Endothelial cell (in vitro differentiated cells): Measurements from ENCODE around the gene FAM98B. TPM values are rescaled to one million over a fixed set of nuclear protein-coding genes. Genes with fewer than 3 reads are reported as not detected.

Experiments
- DNase-seq: peaks from one replicate; pipeline ENCODE4 v3.0.0; 2021; ENCODE audit warnings: low spot score
- H3K27ac Mint-ChIP-seq: one replicate; pipeline ENCODE4 v1.8.0; 2021; ENCODE audit warnings: mixed read lengths, inconsistent platforms; ENCODE audit not compliant: unreplicated experiment
- H3K27me3 Mint-ChIP-seq: one replicate; pipeline ENCODE4 v1.8.0; 2021; ENCODE audit warnings: mild to moderate bottlenecking, moderate library complexity, mixed read lengths, inconsistent platforms; ENCODE audit not compliant: unreplicated experiment
- H3K36me3 Mint-ChIP-seq: one replicate; pipeline ENCODE4 v1.8.0; 2021; ENCODE audit warnings: mild to moderate bottlenecking, low read depth, mixed read lengths, inconsistent platforms; ENCODE audit not compliant: unreplicated experiment
- H3K4me1 Mint-ChIP-seq: one replicate; pipeline ENCODE4 v1.8.0; 2021; ENCODE audit warnings: mild to moderate bottlenecking, mixed read lengths, inconsistent platforms; ENCODE audit not compliant: unreplicated experiment
- H3K4me3 Mint-ChIP-seq: one replicate; pipeline ENCODE4 v1.8.0; 2021; ENCODE audit warnings: mild to moderate bottlenecking, mixed read lengths, inconsistent platforms; ENCODE audit not compliant: unreplicated experiment
- H3K9me3 Mint-ChIP-seq: one replicate; pipeline ENCODE4 v1.8.0; 2021; ENCODE audit warnings: mixed read lengths, inconsistent platforms; ENCODE audit not compliant: unreplicated experiment
- CTCF ChIP-seq: fragments of 200-600 bp; sonication (generic); IDR thresholded peaks from one replicate; pipeline ENCODE4 v1.5.0; 2021; ENCODE audit warnings: antibody characterized with exemption; ENCODE audit not compliant: unreplicated experiment
- total RNA-seq: library from RNA; stranded (reverse); fragmentation: NEBNext Ultra II Directional; extraction: Animal tissue kit (Norgen Biotek cat#: 25700); gene quantifications from one replicate; pipeline ENCODE4 v1.2.1, GENCODE V29; 2021; ENCODE audit not compliant: unreplicated experiment

The FAM98B gene
- total RNA-seq, 1 donor from 2014 or later: 24.6 TPM

GRCh38 chr15:38479266-38479665 is 25.3 kb downstream of the FAM98B start:
- no peaks in the 10 kb centered on the region for H3K9me3 Mint-ChIP-seq
- DNase-seq: no peak
- peaks cover 4% of the 10 kb centered on the region for H3K36me3 Mint-ChIP-seq
- TF ChIP-seq CTCF: no peak
- no peak overlapping the region for H3K4me3 Mint-ChIP-seq
- no peaks in the 10 kb centered on the region for H3K4me1 Mint-ChIP-seq
- no peaks in the 10 kb centered on the region for H3K27me3 Mint-ChIP-seq
- no peak overlapping the region for H3K27ac Mint-ChIP-seq

DNA sequence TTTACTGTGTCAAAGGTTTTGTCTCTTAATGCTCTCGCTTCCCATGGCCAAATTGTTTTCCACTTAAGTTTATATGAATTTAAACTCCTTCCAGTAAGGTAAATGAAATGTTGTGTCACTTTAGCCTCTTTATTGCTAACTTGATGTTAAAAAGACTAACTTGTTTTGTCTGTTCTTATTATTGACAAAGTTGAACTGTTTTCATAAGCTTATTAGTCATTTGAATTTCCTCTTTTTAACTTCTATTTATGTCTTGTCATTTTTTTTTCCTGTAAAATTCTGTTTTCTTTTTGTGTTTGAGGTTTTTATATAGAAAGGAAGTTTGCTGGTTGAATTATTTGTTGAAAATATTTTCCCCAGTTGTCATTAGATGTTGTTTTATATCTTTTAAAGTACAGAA is 25.8 kb downstream of the FAM98B start:
- no peak for DNase-seq
- TF ChIP-seq CTCF: no peak
- Mint-ChIP-seq H3K27ac (no peak overlapping the region), H3K36me3 (peaks cover 4% of the 10 kb centered on the region), H3K4me3 (no peak overlapping the region), H3K9me3 (no peaks in the 10 kb centered on the region), H3K27me3 (no peaks in the 10 kb centered on the region), H3K4me1 (no peaks in the 10 kb centered on the region)

- no peaks in the 10 kb centered on the region for H3K36me3 Mint-ChIP-seq
- H3K27ac Mint-ChIP-seq: no peak overlapping the region
- no peaks in the 10 kb centered on the region for H3K9me3 Mint-ChIP-seq
- no peak overlapping the region for H3K4me3 Mint-ChIP-seq
- no peaks in the 10 kb centered on the region for H3K4me1 Mint-ChIP-seq
- no peaks in the 10 kb centered on the region for H3K27me3 Mint-ChIP-seq
- no peak for TF ChIP-seq CTCF
- DNase-seq: no peak
These were observed 27.2 kb downstream of the FAM98B start for GRCh38 chr15:38481113-38481512.

GRCh38 chr15:38481761-38482160 is 27.8 kb downstream of the FAM98B start:
- TF ChIP-seq CTCF: no peak
- H3K4me1 Mint-ChIP-seq: no peaks in the 10 kb centered on the region
- H3K36me3 Mint-ChIP-seq: no peaks in the 10 kb centered on the region
- no peak overlapping the region for H3K4me3 Mint-ChIP-seq
- H3K27me3 Mint-ChIP-seq: no peaks in the 10 kb centered on the region
- no peak overlapping the region for H3K27ac Mint-ChIP-seq
- no peaks in the 10 kb centered on the region for H3K9me3 Mint-ChIP-seq
- no peak for DNase-seq

GRCh38 chr15:38482572-38482971 is 28.6 kb downstream of the FAM98B start:
- DNase-seq: no peak

More at GRCh38 chr15:38482572-38482971, 28.6 kb downstream of the FAM98B start:
- no peaks in the 10 kb centered on the region for H3K4me1 Mint-ChIP-seq
- TF ChIP-seq CTCF: no peak
- no peaks in the 10 kb centered on the region for H3K9me3 Mint-ChIP-seq
- H3K27me3 Mint-ChIP-seq: no peaks in the 10 kb centered on the region
- no peak overlapping the region for H3K4me3 Mint-ChIP-seq
- H3K36me3 Mint-ChIP-seq: no peaks in the 10 kb centered on the region
- no peak overlapping the region for H3K27ac Mint-ChIP-seq
